ENCODE data around the gene TMEM38B. TPM values are rescaled to one million over a fixed set of nuclear protein-coding genes. Genes with fewer than 3 reads are reported as not detected.
A peak's percentile ranks its signal among the peaks of the same experiment; 100 is the strongest.

TMEM38B gene
- total and polyA plus RNA-seq, 2 experiments from 2014 or later = 9.4 to 14.7 TPM

DNA sequence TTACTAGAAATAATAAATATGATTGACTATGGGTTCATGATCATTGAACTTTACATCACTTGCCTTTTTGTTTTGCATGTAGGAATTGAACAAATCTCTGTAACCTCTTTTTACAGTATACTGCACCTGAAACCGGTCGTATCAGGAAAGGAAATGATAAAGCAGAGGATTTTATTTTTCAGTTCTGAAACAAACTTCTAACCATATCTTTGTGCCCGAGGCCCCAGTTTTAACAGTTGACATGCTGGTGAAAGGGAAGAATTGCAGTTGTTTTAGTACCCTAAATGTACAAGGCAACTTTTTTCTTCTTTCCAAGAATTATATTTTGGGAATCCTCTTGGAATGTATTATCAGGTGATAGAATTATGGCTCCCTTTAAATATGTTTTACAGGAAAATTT lies 27.8 kb downstream of the TMEM38B start:
- Histone ChIP-seq H3K36me3 (ENCODE audit: insufficient read depth) (no peaks in the 10 kb centered on the region), H2AFZ (no peak overlapping the region), H3K4me3 (no peak overlapping the region), H3K4me2 (no peak overlapping the region), H3F3A (replicated peaks; ENCODE audit: low read depth) (no peaks in the 10 kb centered on the region), H3K4me1 (ENCODE audit: insufficient read depth) (no peaks in the 10 kb centered on the region), H4K20me1 (replicated peaks; ENCODE audit: insufficient read depth) (no peaks in the 10 kb centered on the region), H3K79me2 (replicated peaks; ENCODE audit: insufficient read depth) (no peaks in the 10 kb centered on the region), H3K9me2 (ENCODE audit: insufficient read depth) (no peaks in the 10 kb centered on the region), H3K27ac (ENCODE audit: low read depth) (no peak overlapping the region), H3K27me3 (ENCODE audit: insufficient read depth) (no peaks in the 10 kb centered on the region)
- Mint-ChIP-seq H3K4me1 (no peaks in the 10 kb centered on the region), H3K9me3 (no peaks in the 10 kb centered on the region), H3K4me3 (no peak overlapping the region), H3K27me3 (ENCODE audit: insufficient read depth, low read depth, poor library complexity) (peaks cover 3% of the 10 kb centered on the region), H3K36me3 (ENCODE audit: low read depth) (no peaks in the 10 kb centered on the region), H3K27ac (no peak overlapping the region)
- no peak for TF ChIP-seq EZH2 (IDR thresholded peaks at IDR 0.05; ENCODE audit: low read depth, unreplicated experiment)
- no peak for TF ChIP-seq JUNB (IDR thresholded peaks at IDR 0.05; ENCODE audit: unreplicated experiment)
- TF ChIP-seq NANOG (IDR thresholded peaks at IDR 0.05; ENCODE audit: borderline replicate concordance) = no peak
- no peak for TF ChIP-seq ZNF114 (CRISPR knock-in tag; IDR thresholded peaks at IDR 0.05)
- no peak for TF ChIP-seq POLR2AphosphoS5 (IDR thresholded peaks at IDR 0.05; ENCODE audit: low read depth)
- no peak for TF ChIP-seq STAT1 (IDR thresholded peaks at IDR 0.05; ENCODE audit: unreplicated experiment)
- TF ChIP-seq, protein P1, sequence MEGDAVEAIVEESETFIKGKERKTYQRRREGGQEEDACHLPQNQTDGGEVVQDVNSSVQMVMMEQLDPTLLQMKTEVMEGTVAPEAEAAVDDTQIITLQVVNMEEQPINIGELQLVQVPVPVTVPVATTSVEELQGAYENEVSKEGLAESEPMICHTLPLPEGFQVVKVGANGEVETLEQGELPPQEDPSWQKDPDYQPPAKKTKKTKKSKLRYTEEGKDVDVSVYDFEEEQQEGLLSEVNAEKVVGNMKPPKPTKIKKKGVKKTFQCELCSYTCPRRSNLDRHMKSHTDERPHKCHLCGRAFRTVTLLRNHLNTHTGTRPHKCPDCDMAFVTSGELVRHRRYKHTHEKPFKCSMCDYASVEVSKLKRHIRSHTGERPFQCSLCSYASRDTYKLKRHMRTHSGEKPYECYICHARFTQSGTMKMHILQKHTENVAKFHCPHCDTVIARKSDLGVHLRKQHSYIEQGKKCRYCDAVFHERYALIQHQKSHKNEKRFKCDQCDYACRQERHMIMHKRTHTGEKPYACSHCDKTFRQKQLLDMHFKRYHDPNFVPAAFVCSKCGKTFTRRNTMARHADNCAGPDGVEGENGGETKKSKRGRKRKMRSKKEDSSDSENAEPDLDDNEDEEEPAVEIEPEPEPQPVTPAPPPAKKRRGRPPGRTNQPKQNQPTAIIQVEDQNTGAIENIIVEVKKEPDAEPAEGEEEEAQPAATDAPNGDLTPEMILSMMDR (conservative IDR thresholded peaks at IDR 0.05; ENCODE audit: low read depth in 2 of 2) = no peak
- TF ChIP-seq EZH2phosphoT487 (IDR thresholded peaks at IDR 0.05; ENCODE audit: unreplicated experiment) = no peak
- TF ChIP-seq, protein P2, sequence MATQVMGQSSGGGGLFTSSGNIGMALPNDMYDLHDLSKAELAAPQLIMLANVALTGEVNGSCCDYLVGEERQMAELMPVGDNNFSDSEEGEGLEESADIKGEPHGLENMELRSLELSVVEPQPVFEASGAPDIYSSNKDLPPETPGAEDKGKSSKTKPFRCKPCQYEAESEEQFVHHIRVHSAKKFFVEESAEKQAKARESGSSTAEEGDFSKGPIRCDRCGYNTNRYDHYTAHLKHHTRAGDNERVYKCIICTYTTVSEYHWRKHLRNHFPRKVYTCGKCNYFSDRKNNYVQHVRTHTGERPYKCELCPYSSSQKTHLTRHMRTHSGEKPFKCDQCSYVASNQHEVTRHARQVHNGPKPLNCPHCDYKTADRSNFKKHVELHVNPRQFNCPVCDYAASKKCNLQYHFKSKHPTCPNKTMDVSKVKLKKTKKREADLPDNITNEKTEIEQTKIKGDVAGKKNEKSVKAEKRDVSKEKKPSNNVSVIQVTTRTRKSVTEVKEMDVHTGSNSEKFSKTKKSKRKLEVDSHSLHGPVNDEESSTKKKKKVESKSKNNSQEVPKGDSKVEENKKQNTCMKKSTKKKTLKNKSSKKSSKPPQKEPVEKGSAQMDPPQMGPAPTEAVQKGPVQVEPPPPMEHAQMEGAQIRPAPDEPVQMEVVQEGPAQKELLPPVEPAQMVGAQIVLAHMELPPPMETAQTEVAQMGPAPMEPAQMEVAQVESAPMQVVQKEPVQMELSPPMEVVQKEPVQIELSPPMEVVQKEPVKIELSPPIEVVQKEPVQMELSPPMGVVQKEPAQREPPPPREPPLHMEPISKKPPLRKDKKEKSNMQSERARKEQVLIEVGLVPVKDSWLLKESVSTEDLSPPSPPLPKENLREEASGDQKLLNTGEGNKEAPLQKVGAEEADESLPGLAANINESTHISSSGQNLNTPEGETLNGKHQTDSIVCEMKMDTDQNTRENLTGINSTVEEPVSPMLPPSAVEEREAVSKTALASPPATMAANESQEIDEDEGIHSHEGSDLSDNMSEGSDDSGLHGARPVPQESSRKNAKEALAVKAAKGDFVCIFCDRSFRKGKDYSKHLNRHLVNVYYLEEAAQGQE (IDR thresholded peaks at IDR 0.05; ENCODE audit: unreplicated experiment) = no peak
- no peak for TF ChIP-seq ZNF331 (CRISPR knock-in tag; IDR thresholded peaks at IDR 0.05; ENCODE audit: low read depth)
- TF ChIP-seq, protein P3, sequence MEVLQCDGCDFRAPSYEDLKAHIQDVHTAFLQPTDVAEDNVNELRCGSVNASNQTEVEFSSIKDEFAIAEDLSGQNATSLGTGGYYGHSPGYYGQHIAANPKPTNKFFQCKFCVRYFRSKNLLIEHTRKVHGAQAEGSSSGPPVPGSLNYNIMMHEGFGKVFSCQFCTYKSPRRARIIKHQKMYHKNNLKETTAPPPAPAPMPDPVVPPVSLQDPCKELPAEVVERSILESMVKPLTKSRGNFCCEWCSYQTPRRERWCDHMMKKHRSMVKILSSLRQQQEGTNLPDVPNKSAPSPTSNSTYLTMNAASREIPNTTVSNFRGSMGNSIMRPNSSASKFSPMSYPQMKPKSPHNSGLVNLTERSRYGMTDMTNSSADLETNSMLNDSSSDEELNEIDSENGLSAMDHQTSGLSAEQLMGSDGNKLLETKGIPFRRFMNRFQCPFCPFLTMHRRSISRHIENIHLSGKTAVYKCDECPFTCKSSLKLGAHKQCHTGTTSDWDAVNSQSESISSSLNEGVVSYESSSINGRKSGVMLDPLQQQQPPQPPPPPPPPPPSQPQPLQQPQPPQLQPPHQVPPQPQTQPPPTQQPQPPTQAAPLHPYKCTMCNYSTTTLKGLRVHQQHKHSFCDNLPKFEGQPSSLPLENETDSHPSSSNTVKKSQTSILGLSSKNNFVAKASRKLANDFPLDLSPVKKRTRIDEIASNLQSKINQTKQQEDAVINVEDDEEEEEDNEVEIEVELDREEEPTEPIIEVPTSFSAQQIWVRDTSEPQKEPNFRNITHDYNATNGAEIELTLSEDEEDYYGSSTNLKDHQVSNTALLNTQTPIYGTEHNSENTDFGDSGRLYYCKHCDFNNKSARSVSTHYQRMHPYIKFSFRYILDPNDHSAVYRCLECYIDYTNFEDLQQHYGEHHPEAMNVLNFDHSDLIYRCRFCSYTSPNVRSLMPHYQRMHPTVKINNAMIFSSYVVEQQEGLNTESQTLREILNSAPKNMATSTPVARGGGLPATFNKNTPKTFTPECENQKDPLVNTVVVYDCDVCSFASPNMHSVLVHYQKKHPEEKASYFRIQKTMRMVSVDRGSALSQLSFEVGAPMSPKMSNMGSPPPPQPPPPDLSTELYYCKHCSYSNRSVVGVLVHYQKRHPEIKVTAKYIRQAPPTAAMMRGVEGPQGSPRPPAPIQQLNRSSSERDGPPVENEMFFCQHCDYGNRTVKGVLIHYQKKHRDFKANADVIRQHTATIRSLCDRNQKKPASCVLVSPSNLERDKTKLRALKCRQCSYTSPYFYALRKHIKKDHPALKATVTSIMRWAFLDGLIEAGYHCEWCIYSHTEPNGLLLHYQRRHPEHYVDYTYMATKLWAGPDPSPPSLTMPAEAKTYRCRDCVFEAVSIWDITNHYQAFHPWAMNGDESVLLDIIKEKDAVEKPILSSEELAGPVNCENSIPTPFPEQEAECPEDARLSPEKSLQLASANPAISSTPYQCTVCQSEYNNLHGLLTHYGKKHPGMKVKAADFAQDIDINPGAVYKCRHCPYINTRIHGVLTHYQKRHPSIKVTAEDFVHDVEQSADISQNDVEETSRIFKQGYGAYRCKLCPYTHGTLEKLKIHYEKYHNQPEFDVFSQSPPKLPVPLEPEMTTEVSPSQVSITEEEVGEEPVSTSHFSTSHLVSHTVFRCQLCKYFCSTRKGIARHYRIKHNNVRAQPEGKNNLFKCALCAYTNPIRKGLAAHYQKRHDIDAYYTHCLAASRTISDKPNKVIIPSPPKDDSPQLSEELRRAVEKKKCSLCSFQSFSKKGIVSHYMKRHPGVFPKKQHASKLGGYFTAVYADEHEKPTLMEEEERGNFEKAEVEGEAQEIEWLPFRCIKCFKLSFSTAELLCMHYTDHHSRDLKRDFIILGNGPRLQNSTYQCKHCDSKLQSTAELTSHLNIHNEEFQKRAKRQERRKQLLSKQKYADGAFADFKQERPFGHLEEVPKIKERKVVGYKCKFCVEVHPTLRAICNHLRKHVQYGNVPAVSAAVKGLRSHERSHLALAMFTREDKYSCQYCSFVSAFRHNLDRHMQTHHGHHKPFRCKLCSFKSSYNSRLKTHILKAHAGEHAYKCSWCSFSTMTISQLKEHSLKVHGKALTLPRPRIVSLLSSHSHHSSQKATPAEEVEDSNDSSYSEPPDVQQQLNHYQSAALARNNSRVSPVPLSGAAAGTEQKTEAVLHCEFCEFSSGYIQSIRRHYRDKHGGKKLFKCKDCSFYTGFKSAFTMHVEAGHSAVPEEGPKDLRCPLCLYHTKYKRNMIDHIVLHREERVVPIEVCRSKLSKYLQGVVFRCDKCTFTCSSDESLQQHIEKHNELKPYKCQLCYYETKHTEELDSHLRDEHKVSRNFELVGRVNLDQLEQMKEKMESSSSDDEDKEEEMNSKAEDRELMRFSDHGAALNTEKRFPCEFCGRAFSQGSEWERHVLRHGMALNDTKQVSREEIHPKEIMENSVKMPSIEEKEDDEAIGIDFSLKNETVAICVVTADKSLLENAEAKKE (CRISPR knock-in tag; IDR thresholded peaks at IDR 0.05) = no peak
- TF ChIP-seq, protein P4, sequence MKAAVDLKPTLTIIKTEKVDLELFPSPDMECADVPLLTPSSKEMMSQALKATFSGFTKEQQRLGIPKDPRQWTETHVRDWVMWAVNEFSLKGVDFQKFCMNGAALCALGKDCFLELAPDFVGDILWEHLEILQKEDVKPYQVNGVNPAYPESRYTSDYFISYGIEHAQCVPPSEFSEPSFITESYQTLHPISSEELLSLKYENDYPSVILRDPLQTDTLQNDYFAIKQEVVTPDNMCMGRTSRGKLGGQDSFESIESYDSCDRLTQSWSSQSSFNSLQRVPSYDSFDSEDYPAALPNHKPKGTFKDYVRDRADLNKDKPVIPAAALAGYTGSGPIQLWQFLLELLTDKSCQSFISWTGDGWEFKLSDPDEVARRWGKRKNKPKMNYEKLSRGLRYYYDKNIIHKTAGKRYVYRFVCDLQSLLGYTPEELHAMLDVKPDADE (IDR thresholded peaks at IDR 0.05) = no peak
- no peak for TF ChIP-seq CREB1 (CRISPR knock-in tag; IDR thresholded peaks at IDR 0.05; ENCODE audit: low read depth)
- no peak for ATAC-seq
- DNase-seq (ENCODE audit: low spot score) = peak; percentile 11

Measured in GM23338 (cell line).